ENCODE results near the gene PDE4D.

- TF ChIP-seq CTCF (IDR thresholded peaks at IDR 0.05), result no peak
- TF ChIP-seq TCF7L2 (IDR thresholded peaks at IDR 0.05; ENCODE audit: low read depth, low read length), result no peak
- no peak for TF ChIP-seq POLR2AphosphoS5 (IDR thresholded peaks at IDR 0.05; ENCODE audit: low read depth, low read length)
- TF ChIP-seq REST (IDR thresholded peaks at IDR 0.05; ENCODE audit: insufficient read depth in 1 of 2, low read depth in 2 of 2, low read length in 1 of 2), result no peak
- TF ChIP-seq SIN3A (IDR thresholded peaks at IDR 0.05; ENCODE audit: borderline replicate concordance, insufficient read depth, low read depth, low read length), result no peak
These were observed 922.8 kb downstream of the PDE4D start for GRCh38 chr5:58970766-58971165.
